Sigmoid colon (tissue), 4 donors: ENCODE measurements around the gene GORASP1.

Source experiments
- CTCF ChIP-seq, 4 experiments: fragments of 450-650 bp in 3 of 4; fragments of 200-600 bp in 1 of 4; IDR thresholded peaks; one replicate each; pipeline ENCODE4 v1.5.1; 2016 to 2019; ENCODE audit warnings: antibody characterized with exemption in 4 of 4, mild to moderate bottlenecking in 3 of 4, moderate library complexity in 2 of 4
- EP300 ChIP-seq, 4 donors: sonication (generic); formaldehyde crosslinking; IDR thresholded peaks; one replicate each; pipeline ENCODE4 v1.6.1; 2017; ENCODE audit warnings: antibody characterized with exemption in 4 of 4
- POLR2A ChIP-seq, 2 donors: fragments of 450-650 bp; IDR thresholded peaks; one replicate each; pipeline ENCODE4 v1.6.1; 2016; ENCODE audit warnings: antibody characterized with exemption in 2 of 2, mild to moderate bottlenecking in 2 of 2, moderate library complexity in 2 of 2
- POLR2AphosphoS5 ChIP-seq, 4 donors: sonication (generic); formaldehyde crosslinking; IDR thresholded peaks; one replicate each; pipeline ENCODE4 v1.6.1; 2017; ENCODE audit warnings: antibody characterized with exemption in 4 of 4

- TF ChIP-seq POLR2A (IDR thresholded peaks at IDR 0.05) (no peak), CTCF (IDR thresholded peaks at IDR 0.05) (no peak), POLR2AphosphoS5 (IDR thresholded peaks at IDR 0.05) (no peak), EP300 (IDR thresholded peaks at IDR 0.05) (no peak)
Observed at GRCh38 chr3:39148435-39149058, 41.1 kb upstream of the GORASP1 start.
